Mesenchymal stem cell (in vitro differentiated cells and primary cell): ENCODE measurements around the gene TRPV4.

Experiments used
- DNase-seq: peaks from one replicate; pipeline ENCODE4 v3.0.0-alpha.2; 2013
- H2AFZ ChIP-seq: one replicate; pipeline ENCODE4 v1.6.1; 2013; ENCODE audit warnings: low read depth, mild to moderate bottlenecking, control low read depth, inconsistent platforms, low read length, moderate library complexity
- H2AK5ac ChIP-seq: 2 replicates; pipeline ENCODE4 v1.6.1; 2013; ENCODE audit warnings: low read length, moderate library complexity, mild to moderate bottlenecking, inconsistent platforms; ENCODE audit not compliant: severe bottlenecking
- H2BK120ac ChIP-seq: one replicate; pipeline ENCODE4 v1.6.1; 2013; ENCODE audit warnings: low read depth, mild to moderate bottlenecking, inconsistent platforms, low read length, moderate library complexity
- H2BK12ac ChIP-seq, 2 experiments: one replicate each; pipeline ENCODE4 v1.6.1; 2013; ENCODE audit warnings: inconsistent platforms in 2 of 2, low read length in 2 of 2, mild to moderate bottlenecking in 2 of 2, moderate library complexity in 2 of 2, control low read depth in 1 of 2
- H2BK15ac ChIP-seq: one replicate; pipeline ENCODE4 v1.6.1; 2013; ENCODE audit warnings: mild to moderate bottlenecking, low read depth, inconsistent platforms; ENCODE audit not compliant: poor library complexity, severe bottlenecking
- H2BK5ac ChIP-seq: 2 replicates; pipeline ENCODE4 v1.6.1; 2013; ENCODE audit warnings: low read depth, mild to moderate bottlenecking, low read length, control low read depth, inconsistent platforms; ENCODE audit not compliant: poor library complexity, severe bottlenecking
- H3K14ac ChIP-seq, 2 experiments: one replicate each; pipeline ENCODE4 v1.6.1; 2013; ENCODE audit warnings: inconsistent platforms in 2 of 2, low read length in 2 of 2, control low read depth in 1 of 2, mild to moderate bottlenecking in 1 of 2, moderate library complexity in 1 of 2
- H3K18ac ChIP-seq, 2 experiments: one replicate each; pipeline ENCODE4 v1.6.1; 2013; ENCODE audit warnings: inconsistent platforms in 2 of 2, low read length in 2 of 2, control low read depth in 1 of 2, low read depth in 1 of 2, mild to moderate bottlenecking in 1 of 2
- H3K23ac ChIP-seq, 2 experiments: one replicate each; pipeline ENCODE4 v1.6.1; 2013; ENCODE audit warnings: inconsistent platforms in 2 of 2, low read length in 2 of 2, mild to moderate bottlenecking in 2 of 2, moderate library complexity in 2 of 2, control low read depth in 1 of 2
- H3K27ac ChIP-seq: 2 replicates; pipeline ENCODE4 v1.5.1; 2013; ENCODE audit warnings: mild to moderate bottlenecking, moderate library complexity, low read length, control low read depth, inconsistent platforms; ENCODE audit not compliant: poor library complexity, severe bottlenecking
- H3K27me3 ChIP-seq, 2 experiments: 2 replicates each; pipeline versions ENCODE4 v1.6.1 to v1.7.0; 2013; ENCODE audit warnings: low read length in 2 of 2, mild to moderate bottlenecking in 2 of 2, moderate library complexity in 2 of 2, control low read depth in 1 of 2, inconsistent platforms in 1 of 2; ENCODE audit not compliant: control insufficient read depth in 1 of 2, insufficient read depth in 1 of 2
- H3K36me3 ChIP-seq, 2 experiments: 2 replicates each; pipeline versions ENCODE4 v1.6.1 to v1.7.0; 2013; ENCODE audit warnings: low read length in 2 of 2, control low read depth in 1 of 2, inconsistent platforms in 1 of 2, low read depth in 1 of 2, mild to moderate bottlenecking in 1 of 2; ENCODE audit not compliant: insufficient read depth in 2 of 2, control insufficient read depth in 1 of 2
- H3K4ac ChIP-seq, 2 experiments: one replicate each; pipeline ENCODE4 v1.6.1; 2013; ENCODE audit warnings: inconsistent platforms in 2 of 2, low read length in 2 of 2, mild to moderate bottlenecking in 2 of 2, moderate library complexity in 2 of 2, control low read depth in 1 of 2, low read depth in 1 of 2
- H3K4me1 ChIP-seq: 2 replicates; pipeline ENCODE4 v1.6.1; 2013; ENCODE audit warnings: low read depth, low read length, control low read depth; ENCODE audit not compliant: control insufficient read depth, insufficient read depth
- H3K4me2 ChIP-seq: 2 replicates; pipeline ENCODE4 v1.6.1; 2013; ENCODE audit warnings: low read length, mild to moderate bottlenecking, inconsistent platforms; ENCODE audit not compliant: poor library complexity, severe bottlenecking
- H3K4me3 ChIP-seq, 2 experiments: 2 replicates each; pipeline versions ENCODE4 v1.5.1 to v1.7.0; 2013; ENCODE audit warnings: low read length in 2 of 2, mild to moderate bottlenecking in 2 of 2, control low read depth in 1 of 2, low read depth in 1 of 2; ENCODE audit not compliant: insufficient read depth in 1 of 2
- H3K79me1 ChIP-seq: replicated peaks from 2 replicates; pipeline ENCODE4 v1.6.1; 2013; ENCODE audit warnings: mild to moderate bottlenecking, control low read depth, low read length, inconsistent platforms; ENCODE audit not compliant: poor library complexity, severe bottlenecking
- H3K9ac ChIP-seq: 2 replicates; pipeline ENCODE4 v1.7.0; 2013; ENCODE audit warnings: mild to moderate bottlenecking, low read length, moderate library complexity
- H3K9me3 ChIP-seq: 2 replicates; pipeline ENCODE4 v1.7.0; 2013; ENCODE audit warnings: mild to moderate bottlenecking, low read length; ENCODE audit not compliant: control insufficient read depth
- H4K8ac ChIP-seq: one replicate; pipeline ENCODE4 v1.6.1; 2013; ENCODE audit warnings: inconsistent platforms, mild to moderate bottlenecking, low read length, moderate library complexity
- H4K91ac ChIP-seq: one replicate; pipeline ENCODE4 v1.6.1; 2013; ENCODE audit warnings: mild to moderate bottlenecking, low read length, inconsistent platforms
- WGBS: methylation state at CpG from one replicate; pipeline ENCODE4 v1.1.7; 2013; ENCODE audit warnings: mixed read lengths; 5-methylcytosine and 5-hydroxymethylcytosine counted together

Gene TRPV4

GRCh38 chr12:109815757-109816617 lies 17.2 kb downstream of the TRPV4 start:
- Histone ChIP-seq H2BK120ac (no peak overlapping the region), H2AK5ac (no peak overlapping the region), H3K14ac (no peak overlapping the region), H3K27ac (no peak overlapping the region), H3K4ac (no peak overlapping the region), H3K27me3 (peaks cover 4 to 14% of the 10 kb centered on the region in 2 experiments), H2BK5ac (no peak overlapping the region), H2AFZ (no peak overlapping the region), H3K9ac (no peak overlapping the region), H3K4me2 (no peak overlapping the region), H2BK12ac (no peak overlapping the region), H4K8ac (no peak overlapping the region), H3K4me3 (no peak overlapping the region), H3K4me1 (no peaks in the 10 kb centered on the region), H4K91ac (no peak overlapping the region), H3K23ac (no peak overlapping the region), H3K79me1 (peaks cover 1% of the 10 kb centered on the region), H3K18ac (no peak overlapping the region), H3K9me3 (peaks cover 8% of the 10 kb centered on the region), H3K36me3 (peaks cover 7 to 9% of the 10 kb centered on the region in 2 experiments), H2BK15ac (no peak overlapping the region)
- 87% methylated on average over 9 of the region's 10 CpGs for WGBS
- no peak for DNase-seq

- 91% methylated on average over 4 of the region's 4 CpGs for WGBS
- Histone ChIP-seq H3K27ac (no peak overlapping the region), H4K91ac (no peak overlapping the region), H2BK120ac (no peak overlapping the region), H3K14ac (no peak overlapping the region), H3K9ac (no peak overlapping the region), H3K4me2 (no peak overlapping the region), H3K36me3 (peaks cover 7 to 9% of the 10 kb centered on the region in 2 experiments), H2BK15ac (no peak overlapping the region), H3K4me3 (no peak overlapping the region), H3K23ac (no peak overlapping the region), H2AFZ (no peak overlapping the region), H2BK5ac (no peak overlapping the region), H4K8ac (no peak overlapping the region), H2AK5ac (no peak overlapping the region), H3K27me3 (peaks cover 4 to 14% of the 10 kb centered on the region in 2 experiments), H3K4ac (no peak overlapping the region), H3K18ac (no peak overlapping the region), H3K4me1 (no peaks in the 10 kb centered on the region), H3K9me3 (peaks cover 8% of the 10 kb centered on the region), H3K79me1 (peaks cover 1% of the 10 kb centered on the region), H2BK12ac (no peak overlapping the region)
- no peak for DNase-seq
Observed at GRCh38 chr12:109815225-109815624, 18.0 kb downstream of the TRPV4 start.

GRCh38 chr12:109814600-109815150 lies 18.5 kb downstream of the TRPV4 start:
- Histone ChIP-seq H3K36me3 (peaks cover 7 to 9% of the 10 kb centered on the region in 2 experiments), H3K18ac (no peak overlapping the region), H2BK12ac (no peak overlapping the region), H3K4me1 (no peaks in the 10 kb centered on the region), H3K4me3 (no peak overlapping the region), H2BK120ac (no peak overlapping the region), H3K14ac (no peak overlapping the region), H3K4me2 (no peak overlapping the region), H2AK5ac (no peak overlapping the region), H2BK15ac (no peak overlapping the region), H4K91ac (no peak overlapping the region), H3K4ac (no peak overlapping the region), H2AFZ (no peak overlapping the region), H4K8ac (no peak overlapping the region), H3K27ac (no peak overlapping the region), H3K9ac (no peak overlapping the region), H3K23ac (no peak overlapping the region), H2BK5ac (no peak overlapping the region), H3K9me3 (peaks cover 8% of the 10 kb centered on the region), H3K79me1 (no peaks in the 10 kb centered on the region), H3K27me3 (peaks cover 4 to 14% of the 10 kb centered on the region in 2 experiments)
- DNase-seq = no peak
- 85% methylated on average over 20 of the region's 20 CpGs for WGBS

GRCh38 chr12:109813810-109814416 lies 19.3 kb downstream of the TRPV4 start:
- DNase-seq = no peak
- Histone ChIP-seq H3K36me3 (peaks cover 7 to 9% of the 10 kb centered on the region in 2 experiments), H3K27ac (no peak overlapping the region), H3K4me2 (no peak overlapping the region), H2BK120ac (no peak overlapping the region), H3K27me3 (peaks cover 0 to 14% of the 10 kb centered on the region in 2 experiments), H2AK5ac (no peak overlapping the region), H2BK12ac (no peak overlapping the region), H3K9ac (no peak overlapping the region), H3K14ac (no peak overlapping the region), H3K9me3 (peaks cover 8% of the 10 kb centered on the region), H3K4me3 (no peak overlapping the region), H3K4me1 (no peaks in the 10 kb centered on the region), H2AFZ (no peak overlapping the region), H3K4ac (no peak overlapping the region), H2BK5ac (no peak overlapping the region), H3K18ac (no peak overlapping the region), H2BK15ac (no peak overlapping the region), H3K23ac (no peak overlapping the region), H4K8ac (no peak overlapping the region), H3K79me1 (no peaks in the 10 kb centered on the region), H4K91ac (no peak overlapping the region)
- WGBS = 86% methylated on average over 6 of the region's 6 CpGs
